ENCODE data around the gene OXCT1.

- no peak for TF ChIP-seq POLR2A (IDR thresholded peaks at IDR 0.05; ENCODE audit: low read depth, low read length)
- no peak for TF ChIP-seq SMC3 (IDR thresholded peaks at IDR 0.05; ENCODE audit: low read depth, low read length)
- no peak for TF ChIP-seq CTCF (conservative IDR thresholded peaks at IDR 0.05; ENCODE audit: low read depth, low read length)
- no peak for TF ChIP-seq RFX5 (IDR thresholded peaks at IDR 0.05; ENCODE audit: low read depth, low read length)
- no peak for TF ChIP-seq NFE2L2 (IDR thresholded peaks at IDR 0.05; ENCODE audit: low read depth, low read length)
- TF ChIP-seq BHLHE40 (IDR thresholded peaks at IDR 0.05; ENCODE audit: low read depth, low read length): no peak
- TF ChIP-seq USF2 (IDR thresholded peaks at IDR 0.05; ENCODE audit: low read depth, low read length): no peak
- no peak for TF ChIP-seq RCOR1 (IDR thresholded peaks at IDR 0.05; ENCODE audit: insufficient replicate concordance, low read length)
- no peak for TF ChIP-seq CEBPB (IDR thresholded peaks at IDR 0.05; ENCODE audit: low read depth, low read length)
- no peak for TF ChIP-seq MAFK (IDR thresholded peaks at IDR 0.05; ENCODE audit: low read depth, low read length)
- TF ChIP-seq RAD21 (IDR thresholded peaks at IDR 0.05; ENCODE audit: low read length): no peak
- no peak for TF ChIP-seq MXI1 (IDR thresholded peaks at IDR 0.05; ENCODE audit: borderline replicate concordance, low read depth, low read length)
Observed at GRCh38 chr5:41738710-41739354, 131.4 kb downstream of the OXCT1 start.
